Stimulated activated CD4-positive, alpha-beta T cell treated with anti-CD3 and anti-CD28 coated beads, Interleukin-15, amount 100 ng/mL, for 1 hour (primary cell): Measurements from ENCODE around the gene LCE1D.

Experiments
- DNase-seq, 2 donors: peaks; one replicate each; pipeline ENCODE4 v3.0.0-alpha.2; 2020; ENCODE audit warnings: low read depth in 1 of 2, low spot score in 1 of 2

The LCE1D gene, protein sequence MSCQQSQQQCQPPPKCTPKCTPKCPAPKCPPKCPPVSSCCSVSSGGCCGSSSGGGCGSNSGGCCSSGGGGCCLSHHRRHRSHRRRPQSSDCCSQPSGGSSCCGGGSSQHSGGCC

DNA sequence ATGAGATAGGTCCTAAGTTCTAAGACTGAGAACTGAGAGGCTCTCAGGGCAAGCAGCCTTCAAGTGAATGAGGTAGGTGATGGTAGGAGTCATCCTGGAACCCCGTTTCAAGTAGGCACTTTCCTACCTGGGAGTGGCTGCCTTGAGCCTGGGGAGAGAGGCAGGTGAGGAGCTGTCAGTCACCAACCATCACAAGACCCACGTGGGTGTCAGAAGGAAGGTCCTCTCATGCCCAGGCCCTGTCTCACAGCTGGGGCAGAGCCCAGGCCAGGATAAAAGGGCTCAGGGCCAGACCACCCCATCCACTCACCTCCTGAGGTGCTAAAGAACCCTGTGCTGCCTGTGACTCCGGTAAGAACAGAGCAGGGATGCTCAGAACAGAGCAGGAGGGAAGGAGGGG lies at the start of gene LCE1D:
Gene LCE1D (plus strand): TSS at position 301 of the 400 bp plus-strand sequence. CDS start 1,074 bp downstream, outside the sequence.
- no peak for DNase-seq

- no peak for DNase-seq
These were observed 48.7 kb upstream of the LCE1D start for GRCh38 chr1:152747831-152748230.

DNA sequence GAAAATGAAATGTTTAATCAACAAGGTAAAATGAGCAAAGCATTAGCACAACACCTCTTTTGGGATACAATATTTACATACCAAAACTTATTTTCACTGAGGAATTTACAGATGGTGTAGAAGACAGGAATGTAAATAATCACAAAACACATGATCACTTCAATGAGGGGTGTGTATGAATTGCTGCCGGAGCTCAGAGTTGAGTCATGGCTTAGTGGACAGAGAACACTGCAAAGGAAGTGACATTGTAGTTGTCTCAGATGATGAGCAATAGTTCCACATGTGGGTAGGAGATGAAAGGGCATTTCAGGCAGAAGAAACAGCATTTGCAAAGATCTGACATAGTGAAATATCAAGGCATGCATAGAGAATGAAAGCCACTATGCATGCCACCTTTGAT lies 44.3 kb upstream of the LCE1D start:
- no peak for DNase-seq

DNA sequence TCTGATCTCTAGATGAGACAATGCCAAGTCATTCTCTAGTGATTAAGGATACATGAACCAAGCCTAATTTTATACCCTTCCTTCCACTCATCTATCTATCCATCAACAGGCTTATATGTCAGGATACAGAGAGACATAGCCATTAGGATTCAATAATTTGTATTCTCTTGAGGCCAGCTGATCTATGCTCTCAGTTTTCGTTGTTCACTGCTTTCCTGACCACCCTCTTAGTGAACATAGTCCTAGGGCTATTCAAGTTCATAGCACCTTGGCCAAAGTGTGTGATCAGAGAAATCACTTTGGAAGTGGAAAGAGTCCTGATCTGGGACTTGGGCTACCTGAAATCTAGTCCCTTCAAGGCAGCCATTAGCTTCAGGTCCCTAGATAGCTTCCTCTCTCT lies 42.9 kb upstream of the LCE1D start:
- no peak for DNase-seq

DNA sequence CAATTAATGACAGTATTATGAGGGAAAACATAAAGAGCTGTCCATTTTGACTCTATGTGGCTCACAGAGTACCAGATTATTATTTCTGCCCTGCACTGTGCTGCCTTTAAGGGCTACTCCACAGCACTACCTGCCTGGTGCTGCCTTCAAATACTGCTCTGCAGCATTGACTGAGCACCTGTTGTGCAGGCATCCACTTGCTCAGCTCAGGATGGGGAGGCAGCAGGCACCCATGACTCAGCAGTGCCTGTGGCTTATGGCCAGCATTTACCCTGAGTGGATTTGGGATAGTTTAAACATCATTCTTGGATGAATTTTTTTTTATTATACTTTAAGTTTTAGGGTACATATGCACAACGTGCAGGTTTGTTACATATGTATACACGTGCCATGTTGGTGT lies 39.6 kb upstream of the LCE1D start:
- DNase-seq, result no peak

DNA sequence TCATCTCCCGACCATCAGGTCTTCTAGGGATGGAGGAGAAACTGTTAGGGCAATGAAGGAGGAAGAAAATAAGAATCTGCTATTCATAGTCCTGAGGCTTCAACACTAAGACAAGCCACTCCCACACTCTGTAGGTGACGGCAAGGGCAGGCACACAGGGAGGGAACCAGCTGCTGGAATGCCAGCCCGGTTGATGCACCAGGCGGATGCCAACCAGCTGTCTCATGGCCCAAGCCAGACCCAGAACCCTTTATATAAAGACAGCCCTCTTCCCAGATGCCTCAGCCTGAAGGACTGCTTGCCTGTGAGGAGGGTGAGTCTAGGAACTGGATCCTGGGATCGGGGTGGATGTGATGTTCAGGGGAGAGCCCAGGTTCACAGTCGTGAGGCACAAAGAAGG lies 38.8 kb upstream of the LCE1D start, which contains the start of gene KPRP:
Gene KPRP (plus strand): TSS at position 279 of the 400 bp plus-strand sequence. CDS start 1,564 bp downstream, outside the sequence.
- DNase-seq, result no peak

- no peak for DNase-seq
These were observed 37.9 kb upstream of the LCE1D start for GRCh38 chr1:152758636-152759035.

GRCh38 chr1:152759453-152760173 lies 36.9 kb upstream of the LCE1D start:
- DNase-seq, result no peak

DNA sequence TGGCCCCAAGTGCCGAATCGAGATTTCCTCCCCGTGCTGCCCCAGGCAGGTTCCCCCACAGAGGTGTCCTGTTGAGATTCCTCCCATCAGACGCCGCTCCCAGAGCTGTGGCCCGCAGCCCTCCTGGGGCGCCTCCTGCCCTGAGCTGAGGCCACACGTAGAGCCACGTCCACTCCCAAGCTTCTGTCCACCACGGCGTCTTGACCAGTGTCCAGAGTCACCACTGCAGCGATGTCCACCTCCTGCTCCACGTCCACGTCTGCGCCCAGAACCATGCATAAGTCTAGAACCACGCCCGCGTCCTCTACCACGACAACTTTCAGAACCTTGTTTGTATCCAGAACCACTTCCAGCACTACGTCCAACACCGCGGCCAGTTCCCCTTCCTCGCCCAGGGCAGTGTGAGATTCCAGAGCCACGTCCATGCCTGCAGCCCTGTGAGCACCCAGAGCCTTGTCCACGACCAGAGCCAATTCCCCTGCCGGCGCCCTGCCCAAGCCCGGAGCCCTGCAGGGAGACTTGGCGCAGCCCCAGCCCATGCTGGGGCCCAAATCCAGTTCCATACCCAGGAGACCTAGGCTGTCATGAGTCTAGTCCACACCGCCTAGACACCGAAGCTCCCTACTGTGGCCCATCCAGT lies 35.9 kb upstream of the LCE1D start:
- DNase-seq, result no peak

DNA sequence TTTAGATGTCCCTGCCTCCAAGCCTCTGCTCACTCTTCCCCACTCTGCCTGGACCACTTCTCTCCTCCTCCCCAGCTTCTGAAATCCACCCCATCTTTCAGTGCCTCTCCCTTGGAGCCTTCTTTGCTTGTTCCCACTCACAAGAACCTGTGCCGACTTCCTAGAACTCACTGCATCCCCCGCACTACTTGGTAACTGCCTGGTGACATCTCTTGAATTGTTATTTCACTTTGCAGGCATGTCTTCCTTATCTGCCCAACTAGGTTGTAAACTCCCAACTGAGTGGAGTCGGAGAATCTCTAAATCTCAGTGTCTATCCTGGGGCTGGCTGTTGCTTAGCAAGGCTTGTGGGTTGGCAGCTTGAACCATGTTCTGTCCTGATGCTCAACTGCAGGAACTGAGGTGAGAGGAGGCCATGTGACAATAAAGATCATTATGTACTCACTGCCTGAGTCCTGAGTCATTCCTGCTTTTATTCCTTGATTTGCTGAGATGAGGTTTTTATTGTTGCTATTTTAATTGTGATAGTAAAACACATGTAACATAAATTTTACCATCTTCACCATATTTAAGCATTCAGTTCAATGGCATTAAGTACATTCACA lies 34.8 kb upstream of the LCE1D start:
- DNase-seq, result no peak

DNA sequence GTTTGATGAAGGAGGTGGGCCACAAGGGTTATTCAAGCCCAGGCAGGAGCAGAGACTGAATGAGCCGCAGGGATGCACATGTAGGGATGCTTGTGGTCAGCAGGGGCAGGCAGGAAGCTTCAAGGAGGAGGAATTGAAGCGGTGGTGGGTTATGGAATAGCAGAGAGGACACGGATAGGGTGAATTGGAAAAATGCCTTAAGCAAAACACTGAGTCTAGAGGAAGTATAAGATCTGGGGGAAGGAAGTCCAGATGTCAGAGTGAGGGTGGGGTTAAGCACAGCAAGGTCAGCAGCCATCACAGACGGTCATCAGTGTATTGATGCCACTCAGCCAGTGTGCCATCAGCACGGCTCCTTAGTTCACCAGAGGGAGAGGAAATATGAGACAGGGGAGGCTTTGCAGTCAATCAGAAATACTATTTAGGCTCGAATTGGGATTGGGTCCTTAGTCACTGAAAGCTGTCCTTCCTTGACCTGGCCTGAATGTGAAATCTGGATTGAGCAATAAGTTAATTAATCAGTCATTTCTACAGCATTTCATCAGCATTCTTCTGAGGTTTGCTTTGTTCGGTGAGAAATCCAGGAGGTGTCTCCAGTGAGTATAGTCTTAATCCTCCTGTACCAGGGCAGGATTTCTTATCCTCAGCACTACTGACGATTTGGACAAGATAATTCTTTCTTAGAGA lies 27.5 kb upstream of the LCE1D start:
- no peak for DNase-seq

DNA sequence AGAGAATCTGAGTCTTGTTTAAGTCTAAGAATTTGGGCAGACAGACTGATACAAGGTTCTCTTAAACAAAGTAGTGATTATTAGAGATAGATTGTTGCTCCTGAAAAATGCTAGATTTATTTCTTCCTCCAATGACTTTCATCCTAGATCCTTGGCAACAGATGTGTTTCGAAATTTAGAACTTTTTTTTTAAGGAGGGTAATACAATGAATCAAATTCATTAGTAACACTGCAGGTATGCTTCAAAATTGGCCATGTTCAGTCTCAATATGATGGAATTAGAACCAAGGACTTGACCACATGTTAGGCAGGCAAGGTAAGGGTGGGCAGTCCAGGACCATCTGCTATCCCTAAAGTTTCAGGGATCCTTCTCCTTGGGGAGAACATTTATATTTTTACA lies 26.1 kb upstream of the LCE1D start:
- DNase-seq, result no peak

- DNase-seq, result no peak
These were observed 21.6 kb upstream of the LCE1D start, which contains the start of gene LCE1F for GRCh38 chr1:152774875-152775274. TSS of gene LCE1F (plus strand) at chr1:152775140. CDS start at chr1:152776372, 1,232 bp downstream.

- no peak for DNase-seq
These were observed 20.2 kb upstream of the LCE1D start for GRCh38 chr1:152776361-152776760.

GRCh38 chr1:152777510-152778137 lies 18.9 kb upstream of the LCE1D start:
- no peak for DNase-seq

DNA sequence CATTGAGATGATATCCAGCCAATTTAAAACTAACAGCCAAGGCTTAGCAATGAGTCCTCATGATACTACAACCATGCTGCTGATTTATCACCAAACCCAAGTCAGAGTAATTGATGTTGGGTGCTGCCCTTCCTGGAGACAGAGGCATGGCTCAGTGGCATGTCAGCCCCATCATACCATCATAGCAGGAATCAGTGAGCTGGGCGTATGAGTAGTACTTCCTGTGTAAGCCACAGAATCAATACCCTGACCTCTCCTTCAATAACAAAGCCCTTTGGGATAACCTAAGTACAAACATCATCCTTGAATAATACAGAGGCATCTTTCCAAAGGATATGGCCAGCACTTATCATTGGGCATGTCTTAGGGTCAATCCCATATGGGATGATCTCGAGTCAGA lies 13.4 kb upstream of the LCE1D start:
- no peak for DNase-seq

DNA sequence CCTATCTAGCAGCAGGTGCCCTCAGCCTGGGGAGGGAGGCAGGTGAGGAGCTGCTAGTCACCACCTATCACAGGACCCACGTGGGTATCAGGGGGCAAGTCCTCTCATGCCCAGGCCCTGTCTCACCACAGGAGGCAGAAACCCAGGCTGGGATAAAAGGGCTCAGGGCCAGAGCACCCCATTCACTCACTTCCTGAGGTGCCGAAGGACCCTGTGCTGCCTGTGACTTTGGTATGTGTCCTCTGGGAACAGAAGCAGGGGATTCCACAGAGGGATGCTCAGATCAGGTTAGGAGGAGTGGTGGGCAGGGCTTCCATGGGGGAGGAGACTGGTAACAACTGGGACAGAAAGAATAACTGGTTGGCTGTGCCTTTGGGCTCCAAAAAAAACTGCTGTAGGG lies 10.4 kb upstream of the LCE1D start, which contains the start of gene LCE1E:
Gene LCE1E (plus strand): TSS at position 181 of the 400 bp plus-strand sequence. CDS start 1,043 bp downstream, outside the sequence.
- DNase-seq, result no peak

DNA sequence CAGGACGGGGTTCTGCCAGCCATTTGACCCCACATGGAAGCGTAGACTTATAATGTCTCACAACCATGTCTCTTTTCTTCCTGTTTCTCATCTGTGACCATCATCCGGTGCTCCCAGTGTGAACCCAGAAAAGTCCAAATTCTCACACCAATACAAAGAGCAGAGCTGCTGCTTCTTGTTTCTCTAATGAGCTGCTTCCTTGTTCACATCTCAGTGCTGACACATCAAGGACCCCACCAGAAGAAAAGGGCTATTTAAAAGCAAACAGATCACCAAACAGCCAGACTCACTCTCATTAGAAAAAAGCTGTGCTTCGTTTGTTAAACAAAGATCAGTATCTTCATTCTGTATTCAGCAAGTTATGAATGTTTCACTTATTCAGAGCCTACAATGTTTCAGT lies 835 bp upstream of the LCE1D start:
- DNase-seq, result no peak

DNA sequence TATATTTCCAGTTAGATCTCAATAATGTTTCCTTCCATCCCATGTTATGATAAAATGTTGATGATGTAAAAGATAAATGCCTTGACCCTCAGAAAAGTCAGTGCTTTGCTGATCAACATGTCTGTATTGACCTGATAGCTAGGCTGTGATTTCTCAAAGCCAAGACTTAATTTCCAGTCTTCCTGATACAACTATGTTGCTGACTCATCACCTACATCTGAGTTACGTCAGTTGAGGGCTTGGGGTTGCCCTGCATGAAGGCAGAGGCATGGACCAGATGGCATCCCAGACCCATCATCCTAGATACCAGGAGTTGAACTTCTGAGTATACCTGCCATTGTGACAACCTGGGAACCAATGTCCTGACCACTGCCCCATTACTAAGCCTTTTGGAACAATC lies 4.8 kb downstream of the LCE1D start:
- DNase-seq, result no peak

- no peak for DNase-seq
These were observed 10.1 kb downstream of the LCE1D start, which contains the start of gene LCE1C for GRCh38 chr1:152806576-152806975. TSS of gene LCE1C (minus strand) at chr1:152806651. CDS start at chr1:152805478, 1,173 bp downstream.

- no peak for DNase-seq
These were observed 14.5 kb downstream of the LCE1D start for GRCh38 chr1:152811050-152811449.
